Measurements from ENCODE around the gene CCNK. TPM values are rescaled to one million over a fixed set of nuclear protein-coding genes. Genes with fewer than 3 reads are reported as not detected.

The CCNK gene
- total and polyA plus RNA-seq, 11 donors, result 9.1 to 35.3 (median 29.3) TPM

DNA sequence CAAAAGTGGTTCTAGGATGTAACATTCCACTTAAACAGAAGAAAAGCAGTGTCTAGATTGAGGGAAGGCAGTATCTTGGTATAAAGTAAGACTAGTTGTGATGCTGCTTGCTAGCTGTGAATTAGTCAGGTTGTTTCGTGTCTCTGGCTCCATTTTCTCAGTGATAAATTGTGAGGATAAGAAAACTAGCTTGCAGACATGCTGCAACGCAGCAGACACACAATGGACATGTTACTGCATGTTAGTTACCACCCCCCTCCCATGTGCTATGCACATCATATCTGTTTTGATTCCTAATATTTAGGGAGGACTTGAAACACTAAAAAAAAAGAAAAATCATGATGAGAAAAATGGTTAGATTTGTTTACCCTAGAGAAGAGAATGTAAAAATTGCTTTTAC lies 2.9 kb downstream of the CCNK start:
- H3K36me3 ChIP-seq, result no peaks in the 10 kb centered on the region
- no peak overlapping the region for H3K4me3 ChIP-seq
- H3K4me1 ChIP-seq, result peaks cover 8 to 55% (median 32%) of the 10 kb centered on the region in 12 donors
- no peaks in the 10 kb centered on the region for H3K9me3 ChIP-seq
- intact Hi-C loops (cut with DNase I), result no loop called here
- no peak overlapping the region for H3K27ac ChIP-seq
- no peaks in the 10 kb centered on the region for H3K27me3 ChIP-seq
- 42 to 62% (median 52%) methylated on average over 2 of the region's 2 CpGs for WGBS, 4 donors
- DNase-seq (no peak), ATAC-seq (no peak)
- TF ChIP-seq POLR2A (IDR thresholded peaks at IDR 0.05), result no peak
- no peak for TF ChIP-seq CTCF (IDR thresholded peaks at IDR 0.05)

- Histone ChIP-seq H3K27me3 (no peaks in the 10 kb centered on the region), H3K36me3 (peaks cover 4 to 100% (median 93%) of the 10 kb centered on the region in 9 donors), H3K27ac (no peak overlapping the region), H3K4me1 (peaks cover 0 to 5% (median 0%) of the 10 kb centered on the region in 12 donors), H3K9me3 (no peaks in the 10 kb centered on the region), H3K4me3 (no peak overlapping the region)
- no peak for TF ChIP-seq CTCF (IDR thresholded peaks at IDR 0.05)
- TF ChIP-seq POLR2A (IDR thresholded peaks at IDR 0.05), result no peak
- WGBS, 4 donors, result 86 to 94% (median 92%) methylated on average over 2 of the region's 2 CpGs
- intact Hi-C loops (cut with DNase I), result no loop called here
- no peak for ATAC-seq
- no peak for DNase-seq
Measured at GRCh38 chr14:99497341-99497740, 16.1 kb downstream of the CCNK start.

- Histone ChIP-seq H3K27ac (no peak overlapping the region), H3K4me3 (no peak overlapping the region), H3K4me1 (peaks cover 0 to 5% (median 0%) of the 10 kb centered on the region in 12 donors), H3K9me3 (no peaks in the 10 kb centered on the region), H3K27me3 (no peaks in the 10 kb centered on the region), H3K36me3 (peaks cover 5 to 100% (median 93%) of the 10 kb centered on the region in 9 donors)
- intact Hi-C loops (cut with DNase I), result no loop called here
- 85 to 92% (median 88%) methylated on average over 3 of the region's 3 CpGs for WGBS, 4 donors
- DNase-seq (no peak), ATAC-seq (no peak)
- TF ChIP-seq CTCF (IDR thresholded peaks at IDR 0.05) (no peak), POLR2A (IDR thresholded peaks at IDR 0.05) (no peak)
Measured at GRCh38 chr14:99497894-99498293, 16.7 kb downstream of the CCNK start.

GRCh38 chr14:99502989-99503421 lies 21.8 kb downstream of the CCNK start:
- peaks cover 0 to 5% (median 0%) of the 10 kb centered on the region in 12 donors for H3K4me1 ChIP-seq
- ATAC-seq, result no peak
- intact Hi-C loops (cut with DNase I), result no loop called here
- H3K27ac ChIP-seq, result no peak overlapping the region
- no peak overlapping the region for H3K4me3 ChIP-seq
- WGBS, 4 donors, result 69 to 83% (median 80%) methylated on average over 12 to 14 of the region's 14 CpGs
- H3K27me3 ChIP-seq, result no peaks in the 10 kb centered on the region
- TF ChIP-seq CTCF (IDR thresholded peaks at IDR 0.05) (no peak), POLR2A (IDR thresholded peaks at IDR 0.05) (no peak)
- H3K9me3 ChIP-seq, result no peaks in the 10 kb centered on the region
- no peak for DNase-seq
- H3K36me3 ChIP-seq, result peaks cover 7 to 100% (median 93%) of the 10 kb centered on the region in 9 donors
